NK-92 (cell line): Measurements from ENCODE around the gene CCDC136.

Experiments used
- DNase-seq: peaks from one replicate; lab custom pipeline; 2025; ENCODE audit not compliant: unreplicated experiment; lab: John Stamatoyannopoulos, UW

CCDC136 gene

GRCh38 chr7:128777156-128778123 is 14.3 kb upstream of the CCDC136 start:
- no peak for DNase-seq

- DNase-seq, result no peak
Observed at GRCh38 chr7:128778946-128779345, 12.8 kb upstream of the CCDC136 start.

- no peak for DNase-seq
Observed at GRCh38 chr7:128781126-128781525, 10.6 kb upstream of the CCDC136 start.

- DNase-seq, result no peak
Observed at GRCh38 chr7:128781851-128782250, 9.9 kb upstream of the CCDC136 start.

GRCh38 chr7:128783143-128783861 is 8.5 kb upstream of the CCDC136 start:
- DNase-seq, result no peak

GRCh38 chr7:128785738-128786137 is 6.0 kb upstream of the CCDC136 start:
- no peak for DNase-seq

GRCh38 chr7:128788446-128789412 is 3.0 kb upstream of the CCDC136 start:
- no peak for DNase-seq

GRCh38 chr7:128790315-128791041 is 1.3 kb upstream of the CCDC136 start:
- no peak for DNase-seq

GRCh38 chr7:128791972-128792327 is 182 bp downstream of the CCDC136 start:
- no peak for DNase-seq

GRCh38 chr7:128792471-128793180 is 858 bp downstream of the CCDC136 start:
- no peak for DNase-seq

GRCh38 chr7:128793181-128793547 is 1.4 kb downstream of the CCDC136 start:
- DNase-seq, result no peak

- DNase-seq, result no peak
Observed at GRCh38 chr7:128794020-128794419, 2.3 kb downstream of the CCDC136 start.

GRCh38 chr7:128794436-128794835 is 2.7 kb downstream of the CCDC136 start:
- no peak for DNase-seq

GRCh38 chr7:128795129-128795528 is 3.4 kb downstream of the CCDC136 start:
- no peak for DNase-seq

- DNase-seq, result no peak
Observed at GRCh38 chr7:128796327-128796726, 4.6 kb downstream of the CCDC136 start.

- DNase-seq, result no peak
Observed at GRCh38 chr7:128799451-128799850, 7.7 kb downstream of the CCDC136 start.

GRCh38 chr7:128800567-128800966 is 8.8 kb downstream of the CCDC136 start:
- DNase-seq, result no peak

- DNase-seq, result no peak
Observed at GRCh38 chr7:128801003-128801402, 9.2 kb downstream of the CCDC136 start.

- DNase-seq, result no peak
Observed at GRCh38 chr7:128801667-128802418, 10.1 kb downstream of the CCDC136 start.
